Stimulated activated CD8-positive, alpha-beta memory T cell treated with anti-CD3 and anti-CD28 coated beads, Interleukin-4, amount 100 ng/mL, for 48 hours (primary cell): ENCODE measurements around the gene MECP2.

ENCODE experiments used
- DNase-seq: peaks from one replicate; pipeline ENCODE4 v3.0.0-alpha.2; 2020

MECP2 gene

GRCh38 chrX:154059231-154059630 is 38.3 kb downstream of the MECP2 start:
- DNase-seq: no peak

DNA sequence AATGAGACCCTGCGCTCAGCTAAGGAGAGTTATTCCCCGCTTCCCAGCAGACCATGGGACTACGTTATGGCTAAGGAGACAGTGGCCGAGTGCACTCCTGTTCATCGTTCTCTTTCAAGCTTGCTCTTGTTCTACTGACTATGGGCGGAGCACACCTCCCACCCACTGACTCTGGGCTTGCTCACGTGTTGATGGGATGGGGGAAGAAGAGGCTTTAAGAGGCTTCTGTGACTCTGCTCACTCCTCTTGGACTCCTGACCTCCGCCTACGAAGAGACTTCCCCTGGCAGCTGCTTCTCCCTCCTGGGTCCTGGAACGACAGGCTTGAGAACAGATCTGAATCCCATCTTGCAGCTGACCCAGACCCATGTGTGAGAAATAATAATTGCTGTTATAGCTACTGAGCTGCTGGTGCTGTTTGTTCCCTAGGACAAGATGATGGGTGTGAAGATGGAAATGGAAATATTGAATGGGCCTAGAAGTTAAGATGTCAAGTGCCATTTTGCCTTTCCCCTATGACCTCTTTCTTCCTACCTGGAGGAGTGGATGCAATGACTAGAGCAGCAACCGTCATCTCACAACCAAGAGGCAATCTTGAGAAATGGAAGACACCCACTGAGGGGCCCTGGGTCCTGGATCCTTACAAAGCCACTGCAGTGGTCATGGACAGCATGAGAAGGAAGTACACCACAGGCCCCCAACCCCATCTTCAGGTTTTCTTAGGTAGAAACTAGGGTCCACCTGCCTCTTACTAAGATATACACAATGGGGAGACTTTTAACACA is 39.1 kb downstream of the MECP2 start:
- no peak for DNase-seq

DNA sequence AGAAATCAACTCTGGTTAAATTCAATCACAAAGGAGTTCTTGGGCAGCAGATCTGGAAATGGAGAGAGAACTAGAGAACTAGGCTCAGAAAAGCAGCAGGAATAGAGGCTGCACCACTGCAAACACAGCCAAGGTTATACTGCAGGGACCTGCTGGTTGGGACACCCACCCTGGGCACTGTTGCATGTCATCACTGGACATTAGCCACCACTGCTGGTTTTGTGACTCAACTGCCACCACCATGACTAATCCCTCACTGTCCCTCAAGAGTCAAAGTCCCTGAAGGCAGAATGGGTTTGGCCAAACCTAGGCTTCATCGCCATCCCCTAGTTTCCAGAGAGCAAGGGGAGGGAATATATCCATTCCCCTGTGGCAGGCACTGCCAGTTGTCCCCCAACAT is 39.7 kb downstream of the MECP2 start:
- DNase-seq: no peak

DNA sequence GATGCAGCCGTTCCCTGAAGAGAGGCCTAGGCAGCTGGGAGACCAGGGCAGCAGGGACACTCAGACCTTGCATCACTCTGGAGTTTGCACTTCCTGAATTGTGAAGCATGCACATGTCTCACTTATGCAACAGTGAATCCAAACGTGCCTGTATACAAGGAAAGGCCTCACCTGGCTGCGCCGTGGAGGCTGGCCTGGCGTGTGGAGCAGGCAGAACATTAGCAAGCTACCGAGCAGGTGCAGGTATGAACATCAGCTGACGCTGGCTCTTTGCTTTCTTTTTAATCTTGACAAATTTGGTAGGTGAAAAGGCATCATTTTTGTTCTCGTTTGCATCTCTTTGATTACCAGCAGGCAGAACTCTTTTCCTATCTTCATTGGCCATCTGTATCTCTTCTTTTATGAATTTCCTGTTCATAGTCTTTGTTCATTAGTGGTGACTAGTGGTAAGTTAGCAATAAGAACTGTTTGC is 40.7 kb downstream of the MECP2 start:
- no peak for DNase-seq

GRCh38 chrX:154051201-154051810 is 46.2 kb downstream of the MECP2 start:
- peak; percentile 80 for DNase-seq

- DNase-seq: no peak
Observed at GRCh38 chrX:154050113-154050495, 47.4 kb downstream of the MECP2 start.

DNA sequence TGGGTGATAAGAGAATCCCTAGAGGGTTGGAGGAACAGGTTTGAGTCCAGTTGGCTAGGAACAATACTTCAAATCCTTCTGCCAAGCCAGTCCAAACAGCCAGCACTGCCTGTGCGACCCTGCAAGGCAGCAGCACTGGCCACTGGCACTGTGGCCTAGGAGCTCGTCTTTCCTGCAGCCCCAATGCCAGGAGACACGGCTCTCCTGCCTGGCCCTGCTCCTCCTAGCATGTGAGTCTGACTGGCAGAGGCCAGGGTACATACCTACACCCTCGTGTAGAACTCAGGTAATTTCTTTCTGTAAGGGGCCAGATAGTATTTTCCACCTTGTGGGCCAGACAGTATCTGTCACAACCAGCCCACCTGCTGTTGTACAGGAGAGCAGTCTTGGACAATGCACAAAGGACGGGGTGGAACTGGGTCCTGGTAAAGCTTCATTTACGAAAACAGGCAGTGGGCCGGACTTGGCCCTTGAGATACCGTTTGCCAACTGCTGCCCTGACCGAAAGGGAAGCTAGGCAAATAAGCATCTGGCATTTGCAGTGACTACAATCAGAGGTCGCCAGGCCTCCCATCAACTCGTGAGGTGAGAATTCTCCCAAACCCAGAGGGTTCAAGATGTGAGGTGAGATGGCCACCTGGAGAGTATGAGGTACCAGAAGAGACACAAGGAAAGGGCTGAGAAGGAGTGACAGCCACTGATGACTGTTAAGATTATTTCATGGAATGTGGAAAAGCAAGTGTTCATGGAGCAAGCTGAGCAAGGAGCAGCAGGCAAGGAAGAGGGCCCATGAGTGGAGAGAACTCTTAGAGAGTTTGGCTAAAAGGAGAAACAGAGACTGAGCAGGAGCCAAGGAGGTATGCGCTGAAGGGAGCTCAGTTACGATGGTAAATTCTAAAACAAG is 48.1 kb downstream of the MECP2 start:
- no peak for DNase-seq

GRCh38 chrX:154048398-154048797 is 49.1 kb downstream of the MECP2 start:
- no peak for DNase-seq

- DNase-seq: no peak
Observed at GRCh38 chrX:154046940-154047610, 50.4 kb downstream of the MECP2 start.

- DNase-seq: no peak
Observed at GRCh38 chrX:154046031-154046781, 51.3 kb downstream of the MECP2 start.

GRCh38 chrX:154044091-154044490 is 53.4 kb downstream of the MECP2 start:
- no peak for DNase-seq

DNA sequence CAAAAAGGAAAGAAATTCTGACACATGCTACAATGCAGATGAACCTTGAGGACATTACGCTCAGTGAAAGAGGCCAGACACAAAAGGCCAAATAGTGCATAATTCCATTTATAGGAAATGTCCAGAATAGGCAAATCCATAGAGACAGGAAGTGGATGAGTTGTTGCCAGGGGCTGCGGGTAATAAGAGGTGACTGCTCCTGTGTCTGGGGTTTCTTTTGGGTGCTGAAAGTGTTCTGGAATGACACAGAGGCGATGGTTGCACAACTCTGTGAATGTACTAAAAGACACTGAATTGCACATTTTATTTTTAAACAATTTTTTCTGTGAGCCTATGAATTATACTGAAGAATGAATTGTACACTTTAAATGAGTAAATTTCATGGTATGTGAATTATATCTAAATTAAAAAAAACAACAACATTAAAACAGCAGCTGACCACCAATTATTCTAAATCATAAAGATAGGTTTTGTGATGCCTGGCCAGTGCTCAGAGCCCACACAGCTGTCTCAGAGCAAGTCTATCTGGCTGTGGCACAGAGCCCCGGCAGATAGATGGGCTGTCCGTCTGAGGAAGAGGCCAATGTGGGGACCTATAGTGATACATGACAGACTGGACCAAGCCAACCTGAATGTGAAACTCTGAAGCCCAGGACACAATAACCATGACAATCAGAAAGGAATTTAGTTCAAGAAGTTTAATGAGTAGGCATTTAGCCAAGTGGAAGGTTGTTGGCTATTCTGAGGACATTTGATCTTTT is 54.3 kb downstream of the MECP2 start:
- no peak for DNase-seq

- DNase-seq: no peak
Observed at GRCh38 chrX:154040863-154041262, 56.7 kb downstream of the MECP2 start.

- no peak for DNase-seq
Observed at GRCh38 chrX:154040307-154040756, 57.2 kb downstream of the MECP2 start.

DNA sequence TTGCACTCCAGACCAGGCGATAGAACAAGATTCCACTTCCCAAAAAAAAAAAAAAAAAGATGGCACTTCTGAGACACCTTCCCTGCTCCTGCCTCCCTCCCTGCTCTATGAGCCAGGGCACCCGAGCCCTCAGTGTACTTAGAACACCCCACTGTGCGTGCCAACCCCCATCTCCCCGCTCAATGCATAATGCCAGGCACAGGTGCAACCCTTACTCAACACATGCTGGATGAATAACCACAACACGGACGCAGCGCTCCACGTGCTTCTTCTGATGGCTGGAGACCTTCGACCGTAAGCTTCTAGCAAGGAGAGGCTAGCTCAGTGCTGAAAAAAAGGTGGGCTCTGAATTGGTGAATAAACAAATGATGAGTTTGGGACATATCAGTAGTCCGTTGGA is 57.9 kb downstream of the MECP2 start:
- DNase-seq: no peak

DNA sequence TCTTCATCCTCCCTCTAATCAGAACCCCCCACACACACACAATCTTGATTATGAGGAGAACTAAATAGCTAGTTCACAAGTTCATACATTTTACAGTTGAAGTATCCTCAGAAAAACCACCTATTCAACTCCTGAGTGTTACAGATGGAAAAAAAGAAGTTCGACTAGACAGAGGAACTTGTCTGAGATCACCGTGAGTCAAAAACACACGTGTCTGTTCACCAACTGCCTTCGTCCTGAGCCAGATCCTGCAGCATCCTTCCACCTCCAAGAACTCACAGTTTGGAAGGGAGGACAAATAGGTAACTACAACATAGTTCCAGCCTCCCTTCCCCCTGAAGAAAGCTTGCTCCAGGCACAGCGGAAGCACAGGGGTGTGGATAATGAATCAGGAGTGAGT is 58.9 kb downstream of the MECP2 start:
- no peak for DNase-seq

- DNase-seq: no peak
Observed at GRCh38 chrX:154037754-154038153, 59.8 kb downstream of the MECP2 start.

DNA sequence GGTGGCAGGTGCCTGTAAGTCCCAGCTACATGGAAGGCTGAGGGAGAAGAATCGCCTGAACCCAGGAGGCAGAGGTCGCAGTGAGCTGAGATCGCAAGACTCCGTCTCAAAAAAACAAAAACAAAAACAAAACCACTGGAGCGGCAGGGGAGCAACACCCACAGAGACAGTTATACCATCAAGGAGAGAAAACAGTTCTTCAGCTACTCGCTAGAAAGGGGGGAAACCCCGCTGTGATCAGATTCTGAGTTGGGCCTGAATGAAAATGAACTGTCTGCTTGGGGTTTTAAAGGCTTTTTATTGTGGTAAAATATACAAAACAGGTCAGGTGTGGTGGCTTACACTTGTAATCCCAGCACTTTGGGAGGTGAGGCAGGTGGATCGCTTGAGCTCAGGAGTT is 61.0 kb downstream of the MECP2 start:
- no peak for DNase-seq

- no peak for DNase-seq
Observed at GRCh38 chrX:154033848-154034247, 63.7 kb downstream of the MECP2 start.

DNA sequence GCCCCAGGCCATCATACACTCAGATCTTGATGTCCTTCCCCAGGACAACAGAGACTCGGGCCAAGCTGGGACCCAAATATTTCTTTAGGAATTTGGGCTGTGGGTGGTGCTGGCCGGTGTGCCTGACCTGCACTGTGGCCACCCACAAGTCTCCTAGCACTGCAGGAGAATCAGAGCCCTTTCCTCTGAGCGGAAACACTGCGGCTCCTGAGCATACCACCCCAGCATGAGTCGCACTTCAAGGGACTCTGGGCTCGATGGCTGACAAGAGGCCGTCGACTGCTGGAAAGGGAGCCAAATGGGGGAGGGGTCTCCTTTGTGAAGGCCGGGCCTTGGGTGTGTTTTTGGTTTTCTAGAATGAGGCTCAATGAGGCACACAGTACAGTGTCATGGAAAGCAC is 64.9 kb downstream of the MECP2 start:
- DNase-seq: no peak

- no peak for DNase-seq
Observed at GRCh38 chrX:154032160-154032559, 65.4 kb downstream of the MECP2 start.
